ENCODE data around the gene RAI1. TPM values are rescaled to one million over a fixed set of nuclear protein-coding genes. Genes with fewer than 3 reads are reported as not detected.

Gene RAI1
- total and polyA plus RNA-seq, 2 of the 13 experiments (the other 11 are each of a cell fraction or from before 2014, with no cell fraction given): 3.4 to 5.2 TPM

GRCh38 chr17:17666111-17666714, 15.0 kb upstream of the RAI1 start (continued):
- no peak for TF ChIP-seq ZBTB39 (CRISPR knock-in tag; IDR thresholded peaks at IDR 0.05)
- TF ChIP-seq ZNF639 (CRISPR knock-in tag; conservative IDR thresholded peaks at IDR 0.05): no peak
- no peak for TF ChIP-seq ZNF546 (CRISPR knock-in tag; conservative IDR thresholded peaks at IDR 0.05)
- no peak for TF ChIP-seq ZNF775 (CRISPR knock-in tag; IDR thresholded peaks at IDR 0.05; ENCODE audit: borderline replicate concordance)
- no peak for TF ChIP-seq PRPF4 (IDR thresholded peaks at IDR 0.05; ENCODE audit: low read depth, low read length, poor library complexity, severe bottlenecking)
- TF ChIP-seq ZNF234 (CRISPR knock-in tag; conservative IDR thresholded peaks at IDR 0.05): no peak
- TF ChIP-seq ZFAT (CRISPR knock-in tag; conservative IDR thresholded peaks at IDR 0.05): no peak
- no peak for TF ChIP-seq AHR (CRISPR knock-in tag; IDR thresholded peaks at IDR 0.05)
- TF ChIP-seq XRCC5 (optimal IDR thresholded peaks at IDR 0.05; ENCODE audit: low read length): no peak
- no peak for TF ChIP-seq TAF15 (IDR thresholded peaks at IDR 0.05; ENCODE audit: low read depth, low read length, poor library complexity, severe bottlenecking)
- TF ChIP-seq ZBTB10 (CRISPR knock-in tag; IDR thresholded peaks at IDR 0.05; ENCODE audit: borderline replicate concordance): no peak
- no peak for TF ChIP-seq RELA (CRISPR knock-in tag; IDR thresholded peaks at IDR 0.05)
- no peak for TF ChIP-seq THAP11 (CRISPR knock-in tag; IDR thresholded peaks at IDR 0.05)
- no peak for TF ChIP-seq ZNF704 (CRISPR knock-in tag; IDR thresholded peaks at IDR 0.05; ENCODE audit: borderline replicate concordance)
- no peak for TF ChIP-seq HNF1A (IDR thresholded peaks at IDR 0.05; ENCODE audit: low read depth)
- no peak for TF ChIP-seq HNF1A (CRISPR knock-in tag; IDR thresholded peaks at IDR 0.05; ENCODE audit: borderline replicate concordance)
- TF ChIP-seq ZNF724P (CRISPR knock-in tag; IDR thresholded peaks at IDR 0.05; ENCODE audit: borderline replicate concordance): no peak
- no peak for TF ChIP-seq ZNF10 (CRISPR knock-in tag; IDR thresholded peaks at IDR 0.05; ENCODE audit: borderline replicate concordance, low read depth)

Data from HepG2 (cell line).